Upper lobe of left lung (tissue), 4 donors: Measurements from ENCODE around the gene PPP1R37.

ENCODE experiments used
- CTCF ChIP-seq, 6 experiments: fragments of 450-650 bp in 4 of 6; fragments of 200-600 bp in 2 of 6; sonication (generic) in 2 of 6; IDR thresholded peaks; one replicate each; pipeline ENCODE4 v1.5.1; 2016 to 2019; ENCODE audit warnings: antibody characterized with exemption in 6 of 6
- EP300 ChIP-seq, 4 donors: sonication (generic); formaldehyde crosslinking; IDR thresholded peaks; one replicate each; pipeline ENCODE4 v1.5.1; 2017; ENCODE audit warnings: antibody characterized with exemption in 4 of 4, control low read depth in 2 of 4
- POLR2A ChIP-seq, 4 donors: fragments of 450-650 bp; IDR thresholded peaks; one replicate each; pipeline ENCODE4 v1.5.1; 2016 to 2017; ENCODE audit warnings: antibody characterized with exemption in 4 of 4, mild to moderate bottlenecking in 2 of 4
- POLR2AphosphoS5 ChIP-seq, 2 donors: sonication (generic); formaldehyde crosslinking; IDR thresholded peaks; one replicate each; pipeline ENCODE4 v1.5.1; 2017; ENCODE audit warnings: antibody characterized with exemption in 2 of 2

DNA sequence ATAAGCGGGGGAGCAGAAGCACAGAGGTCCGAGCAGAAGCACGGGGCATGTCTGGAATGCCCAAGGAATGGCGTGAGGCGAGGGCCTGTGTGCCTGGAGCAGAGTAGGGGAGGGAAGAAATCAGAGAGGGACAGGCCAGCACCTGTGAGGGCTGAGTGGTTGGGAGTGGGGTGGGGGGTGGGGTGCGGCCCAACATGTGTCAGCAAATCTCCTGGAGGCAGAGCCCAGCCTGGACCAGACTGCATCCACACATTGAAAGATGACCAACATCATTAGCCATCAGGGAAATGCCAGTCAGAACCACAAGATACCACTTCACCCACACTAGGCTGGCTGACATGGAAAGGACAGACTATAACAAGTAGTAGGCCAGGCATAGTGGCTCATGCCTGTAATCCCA is 42.9 kb upstream of the PPP1R37 start:
- TF ChIP-seq CTCF (IDR thresholded peaks at IDR 0.05) = no peak
- TF ChIP-seq POLR2A (IDR thresholded peaks at IDR 0.05) = no peak
- no peak for TF ChIP-seq POLR2AphosphoS5 (IDR thresholded peaks at IDR 0.05)
- no peak for TF ChIP-seq EP300 (IDR thresholded peaks at IDR 0.05)
